ENCODE data around the gene KRT76. TPM values are rescaled to one million over a fixed set of nuclear protein-coding genes. Genes with fewer than 3 reads are reported as not detected.

Gene KRT76
- total RNA-seq, 2 experiments from 2014 or later = not detected

DNA sequence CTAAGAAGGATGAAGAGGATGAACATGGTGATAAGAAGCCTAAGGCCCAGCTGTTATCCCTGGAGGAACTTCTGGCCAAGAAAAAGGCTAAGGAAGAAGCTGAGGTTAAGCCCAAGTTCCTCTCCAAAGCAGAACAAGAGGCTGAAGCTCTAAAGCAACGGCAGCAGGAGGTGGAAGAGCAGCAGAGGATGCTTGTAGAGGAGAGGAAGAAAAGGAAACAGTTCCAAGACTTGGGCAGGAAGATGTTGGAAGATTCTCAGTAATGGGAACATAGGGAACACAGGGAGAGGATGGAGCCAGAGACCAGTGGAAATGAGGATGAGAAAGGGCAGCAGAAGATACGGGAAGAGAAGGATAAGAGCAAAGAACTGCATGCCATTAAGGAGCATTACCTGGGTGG is 46.4 kb downstream of the KRT76 start:
- Mint-ChIP-seq H3K4me1 (ENCODE audit: low read depth) (no peaks in the 10 kb centered on the region), H3K4me3 (no peak overlapping the region), H3K36me3 (ENCODE audit: low read depth) (no peaks in the 10 kb centered on the region), H3K9me3 (no peaks in the 10 kb centered on the region), H3K27me3 (no peaks in the 10 kb centered on the region), H3K27ac (no peak overlapping the region)
- POLR2A ChIA-PET = no interaction called here
- intact Hi-C loops (cut with micrococcal nuclease) = no loop called here
- ATAC-seq (no peak), DNase-seq (no peak)
- CTCF ChIA-PET = no interaction called here
- TF ChIP-seq, protein P1, sequence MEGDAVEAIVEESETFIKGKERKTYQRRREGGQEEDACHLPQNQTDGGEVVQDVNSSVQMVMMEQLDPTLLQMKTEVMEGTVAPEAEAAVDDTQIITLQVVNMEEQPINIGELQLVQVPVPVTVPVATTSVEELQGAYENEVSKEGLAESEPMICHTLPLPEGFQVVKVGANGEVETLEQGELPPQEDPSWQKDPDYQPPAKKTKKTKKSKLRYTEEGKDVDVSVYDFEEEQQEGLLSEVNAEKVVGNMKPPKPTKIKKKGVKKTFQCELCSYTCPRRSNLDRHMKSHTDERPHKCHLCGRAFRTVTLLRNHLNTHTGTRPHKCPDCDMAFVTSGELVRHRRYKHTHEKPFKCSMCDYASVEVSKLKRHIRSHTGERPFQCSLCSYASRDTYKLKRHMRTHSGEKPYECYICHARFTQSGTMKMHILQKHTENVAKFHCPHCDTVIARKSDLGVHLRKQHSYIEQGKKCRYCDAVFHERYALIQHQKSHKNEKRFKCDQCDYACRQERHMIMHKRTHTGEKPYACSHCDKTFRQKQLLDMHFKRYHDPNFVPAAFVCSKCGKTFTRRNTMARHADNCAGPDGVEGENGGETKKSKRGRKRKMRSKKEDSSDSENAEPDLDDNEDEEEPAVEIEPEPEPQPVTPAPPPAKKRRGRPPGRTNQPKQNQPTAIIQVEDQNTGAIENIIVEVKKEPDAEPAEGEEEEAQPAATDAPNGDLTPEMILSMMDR (IDR thresholded peaks at IDR 0.05) = no peak

DNA sequence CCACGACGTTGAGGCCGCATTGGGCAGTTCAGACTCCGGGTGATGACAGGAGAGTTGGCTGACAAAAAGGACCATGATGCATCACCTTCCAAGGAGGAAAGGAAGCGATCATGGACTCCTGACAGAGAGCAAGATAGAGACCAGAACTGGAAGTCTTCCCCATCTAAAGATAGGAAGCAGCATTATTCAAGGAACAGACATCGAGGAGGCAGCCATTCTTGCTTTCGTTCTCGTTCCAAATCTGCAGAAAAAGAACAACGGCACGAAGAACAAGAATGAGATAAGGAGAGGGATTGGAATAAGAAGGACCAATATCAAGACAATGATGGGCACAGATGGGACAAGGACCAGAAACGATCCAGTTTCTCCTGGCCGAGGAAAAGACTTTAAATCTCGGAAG is 46.8 kb downstream of the KRT76 start:
- no peaks in the 10 kb centered on the region for H3K27me3 Mint-ChIP-seq
- POLR2A ChIA-PET = no interaction called here

DNA sequence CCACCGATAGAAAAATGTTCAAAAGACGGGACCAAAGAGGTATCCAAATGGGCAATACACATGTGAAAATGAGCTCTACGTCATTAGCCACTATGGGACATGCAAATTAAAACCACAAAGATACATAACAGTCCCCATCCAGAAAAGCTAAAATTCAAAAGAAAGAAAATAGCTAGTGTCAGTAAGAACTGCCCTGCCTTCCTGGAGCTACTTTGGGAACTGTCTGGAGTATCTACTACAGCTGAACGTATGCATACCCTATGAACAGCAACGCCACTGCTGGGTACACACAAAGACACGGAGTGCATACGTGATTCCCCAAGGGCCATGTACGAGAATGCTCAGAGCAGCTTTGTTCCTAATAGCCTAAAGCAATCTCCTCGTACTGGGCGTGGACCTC is 48.0 kb downstream of the KRT76 start:
- no peaks in the 10 kb centered on the region for H3K4me1 Mint-ChIP-seq (ENCODE audit: low read depth)
- no peaks in the 10 kb centered on the region for H3K36me3 Mint-ChIP-seq (ENCODE audit: low read depth)
- CTCF ChIA-PET = no interaction called here
- H3K9me3 Mint-ChIP-seq = no peaks in the 10 kb centered on the region
- no peaks in the 10 kb centered on the region for H3K27me3 Mint-ChIP-seq
- H3K4me3 Mint-ChIP-seq = no peak overlapping the region
- TF ChIP-seq, protein P1 (IDR thresholded peaks at IDR 0.05) = no peak
- no peak overlapping the region for H3K27ac Mint-ChIP-seq
- no peak for ATAC-seq
- POLR2A ChIA-PET = no interaction called here
- intact Hi-C loops (cut with micrococcal nuclease) = no loop called here
- DNase-seq = no peak

More for the DNA sequence above, 46.8 kb downstream of the KRT76 start:
- Mint-ChIP-seq H3K27ac (no peak overlapping the region), H3K9me3 (no peaks in the 10 kb centered on the region), H3K4me1 (ENCODE audit: low read depth) (no peaks in the 10 kb centered on the region), H3K4me3 (no peak overlapping the region), H3K36me3 (ENCODE audit: low read depth) (no peaks in the 10 kb centered on the region)
- TF ChIP-seq, protein P1 (IDR thresholded peaks at IDR 0.05) = no peak
- CTCF ChIA-PET = no interaction called here
- ATAC-seq = no peak
- intact Hi-C loops (cut with micrococcal nuclease) = no loop called here
- no peak for DNase-seq

DNA sequence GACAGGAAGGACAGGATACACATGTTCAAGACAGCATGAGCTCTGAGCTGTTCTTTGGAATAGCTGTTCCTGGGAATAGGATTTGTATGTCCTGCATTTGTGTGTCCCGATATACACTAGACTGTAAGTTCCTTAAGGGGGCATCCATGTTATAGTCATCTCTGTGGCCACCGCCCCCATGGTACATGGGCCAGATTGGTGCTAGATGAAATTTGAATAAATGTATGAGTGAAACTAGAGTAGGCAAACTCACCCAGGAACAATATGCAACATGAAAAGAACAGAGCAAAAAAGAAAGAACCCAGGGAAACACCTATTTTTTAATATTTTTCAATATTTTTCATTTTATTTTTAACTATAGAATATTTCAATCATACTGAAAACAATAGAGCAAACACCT is 48.8 kb downstream of the KRT76 start:
- no peaks in the 10 kb centered on the region for H3K36me3 Mint-ChIP-seq (ENCODE audit: low read depth)
- ATAC-seq = no peak
- H3K27ac Mint-ChIP-seq = no peak overlapping the region
- POLR2A ChIA-PET = no interaction called here
- no peaks in the 10 kb centered on the region for H3K4me1 Mint-ChIP-seq (ENCODE audit: low read depth)
- TF ChIP-seq, protein P1 (IDR thresholded peaks at IDR 0.05) = no peak
- H3K9me3 Mint-ChIP-seq = no peaks in the 10 kb centered on the region
- CTCF ChIA-PET = no interaction called here
- no peak overlapping the region for H3K4me3 Mint-ChIP-seq
- no peaks in the 10 kb centered on the region for H3K27me3 Mint-ChIP-seq
- DNase-seq = no peak
- intact Hi-C loops (cut with micrococcal nuclease) = no loop called here

DNA sequence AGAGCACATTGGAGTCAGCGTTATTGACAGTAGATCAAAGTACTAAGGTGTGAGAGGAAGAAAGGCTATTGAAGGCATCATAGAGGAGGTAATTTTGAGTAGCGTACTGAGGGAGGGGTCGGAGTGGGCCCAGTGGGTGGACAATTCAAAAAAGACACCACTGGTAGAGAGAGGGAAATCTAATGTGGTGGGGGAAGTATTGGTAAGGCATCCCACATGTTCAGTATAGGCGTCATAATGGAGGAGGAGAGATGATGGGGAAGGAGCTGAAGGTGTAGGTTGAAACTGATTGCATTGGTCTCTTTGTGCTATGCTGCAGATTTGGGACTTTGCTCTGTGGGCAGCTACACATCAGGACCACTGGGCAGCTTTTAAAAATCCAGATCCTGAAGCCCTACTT is 50.1 kb downstream of the KRT76 start:
- H3K4me3 Mint-ChIP-seq = no peak overlapping the region
- TF ChIP-seq, protein P1 (IDR thresholded peaks at IDR 0.05) = no peak
- no peak for ATAC-seq
- intact Hi-C loops (cut with micrococcal nuclease) = no loop called here
- H3K4me1 Mint-ChIP-seq (ENCODE audit: low read depth) = no peaks in the 10 kb centered on the region
- ChIA-PET POLR2A (interaction anchor here (1.0 kb wide), 1 partner anchor 9 kb away, joined by 3 read pairs; no protein-coding TSS in a partner anchor), CTCF (interaction anchor here (0.7 kb wide), 1 partner anchor 144 kb away, joined by 3 read pairs; no protein-coding TSS in a partner anchor)
- no peaks in the 10 kb centered on the region for H3K27me3 Mint-ChIP-seq
- no peaks in the 10 kb centered on the region for H3K36me3 Mint-ChIP-seq (ENCODE audit: low read depth)
- no peaks in the 10 kb centered on the region for H3K9me3 Mint-ChIP-seq
- DNase-seq = no peak
- H3K27ac Mint-ChIP-seq = no peak overlapping the region
